Astrocyte (in vitro differentiated cells and primary cell): ENCODE measurements around the gene GAMT. TPM values are rescaled to one million over a fixed set of nuclear protein-coding genes. Genes with fewer than 3 reads are reported as not detected.
A peak's percentile ranks its signal among the peaks of the same experiment; 100 is the strongest.

Source experiments
- DNase-seq: peaks from one replicate; pipeline ENCODE4 v3.0.0-alpha.2; 2010; ENCODE audit warnings: low read depth
- FAIRE-seq: peaks from 2 replicates; lab custom pipeline; 2011; peaks lifted over from hg19 to GRCh38; lab: Jason Lieb, UNC
- H2AFZ ChIP-seq: 2 replicates; pipeline ENCODE4 v1.6.0; 2012; ENCODE audit warnings: low read depth, low read length, inconsistent platforms
- H3K27ac ChIP-seq: 2 replicates; pipeline ENCODE4 v1.5.1; 2011; ENCODE audit warnings: low read depth, low read length, inconsistent platforms
- H3K27me3 ChIP-seq: 2 replicates; pipeline ENCODE4 v1.6.0; 2011; ENCODE audit warnings: low read length, inconsistent platforms; ENCODE audit not compliant: insufficient read depth
- H3K36me3 ChIP-seq: 2 replicates; pipeline ENCODE4 v1.5.1; 2011; ENCODE audit warnings: low read length, inconsistent platforms; ENCODE audit not compliant: insufficient read depth
- H3K4me1 ChIP-seq: 2 replicates; pipeline ENCODE4 v1.5.1; 2011; ENCODE audit warnings: low read length, inconsistent platforms; ENCODE audit not compliant: insufficient read depth
- H3K4me2 ChIP-seq: 2 replicates; pipeline ENCODE4 v1.6.0; 2012; ENCODE audit warnings: low read length, inconsistent platforms
- H3K4me3 ChIP-seq: 2 replicates; pipeline ENCODE4 v1.5.1; 2011; ENCODE audit warnings: low read depth, mild to moderate bottlenecking, low read length, inconsistent platforms; ENCODE audit not compliant: insufficient read depth
- H3K79me2 ChIP-seq: 2 replicates; pipeline ENCODE4 v1.6.0; 2012; ENCODE audit warnings: mild to moderate bottlenecking, low read length, inconsistent platforms; ENCODE audit not compliant: insufficient read depth
- H3K9ac ChIP-seq: 2 replicates; pipeline ENCODE4 v1.6.0; 2012; ENCODE audit warnings: mild to moderate bottlenecking, low read length, inconsistent platforms
- H3K9me3 ChIP-seq: 2 replicates; pipeline ENCODE4 v1.5.1; 2012; ENCODE audit warnings: low read depth, mild to moderate bottlenecking, low read length, inconsistent platforms; ENCODE audit not compliant: insufficient read depth
- H4K20me1 ChIP-seq: 2 replicates; pipeline ENCODE4 v1.6.0; 2012; ENCODE audit warnings: low read length, inconsistent platforms; ENCODE audit not compliant: insufficient read depth
- H3K27ac Mint-ChIP-seq: one replicate; pipeline ENCODE4 v1.8.0; 2021; ENCODE audit warnings: mild to moderate bottlenecking, mixed read lengths; ENCODE audit not compliant: unreplicated experiment
- H3K27me3 Mint-ChIP-seq: one replicate; pipeline ENCODE4 v1.8.0; 2021; ENCODE audit warnings: low read depth, mixed read lengths; ENCODE audit not compliant: unreplicated experiment
- H3K36me3 Mint-ChIP-seq: one replicate; pipeline ENCODE4 v1.8.0; 2021; ENCODE audit warnings: low read depth, mixed read lengths; ENCODE audit not compliant: unreplicated experiment
- H3K4me1 Mint-ChIP-seq: one replicate; pipeline ENCODE4 v1.8.0; 2021; ENCODE audit warnings: low read depth, mixed read lengths; ENCODE audit not compliant: unreplicated experiment
- H3K4me3 Mint-ChIP-seq: one replicate; pipeline ENCODE4 v1.8.0; 2021; ENCODE audit warnings: mild to moderate bottlenecking, moderate library complexity, mixed read lengths; ENCODE audit not compliant: unreplicated experiment
- H3K9me3 Mint-ChIP-seq: one replicate; pipeline ENCODE4 v1.8.0; 2021; ENCODE audit warnings: mild to moderate bottlenecking, mixed read lengths; ENCODE audit not compliant: unreplicated experiment
- EZH2 ChIP-seq: IDR thresholded peaks from 2 replicates; pipeline ENCODE4 v1.6.1; 2012; ENCODE audit warnings: mild to moderate bottlenecking, low read length, inconsistent platforms; ENCODE audit not compliant: insufficient read depth
- total RNA-seq: library from RNA; stranded (reverse); gene quantifications from 2 replicates; pipeline ENCODE4 v1.2.1, GENCODE V29; 2021
- TF ChIP-seq, protein P1 (sequence below): IDR thresholded peaks from 2 replicates; pipeline ENCODE4 v1.5.1; 2011; ENCODE audit warnings: low read depth, mild to moderate bottlenecking, inconsistent platforms, low read length, moderate library complexity; ENCODE audit not compliant: insufficient read depth

GAMT gene
- total RNA-seq, 1 donor from 2014 or later: 35.9 TPM

DNA sequence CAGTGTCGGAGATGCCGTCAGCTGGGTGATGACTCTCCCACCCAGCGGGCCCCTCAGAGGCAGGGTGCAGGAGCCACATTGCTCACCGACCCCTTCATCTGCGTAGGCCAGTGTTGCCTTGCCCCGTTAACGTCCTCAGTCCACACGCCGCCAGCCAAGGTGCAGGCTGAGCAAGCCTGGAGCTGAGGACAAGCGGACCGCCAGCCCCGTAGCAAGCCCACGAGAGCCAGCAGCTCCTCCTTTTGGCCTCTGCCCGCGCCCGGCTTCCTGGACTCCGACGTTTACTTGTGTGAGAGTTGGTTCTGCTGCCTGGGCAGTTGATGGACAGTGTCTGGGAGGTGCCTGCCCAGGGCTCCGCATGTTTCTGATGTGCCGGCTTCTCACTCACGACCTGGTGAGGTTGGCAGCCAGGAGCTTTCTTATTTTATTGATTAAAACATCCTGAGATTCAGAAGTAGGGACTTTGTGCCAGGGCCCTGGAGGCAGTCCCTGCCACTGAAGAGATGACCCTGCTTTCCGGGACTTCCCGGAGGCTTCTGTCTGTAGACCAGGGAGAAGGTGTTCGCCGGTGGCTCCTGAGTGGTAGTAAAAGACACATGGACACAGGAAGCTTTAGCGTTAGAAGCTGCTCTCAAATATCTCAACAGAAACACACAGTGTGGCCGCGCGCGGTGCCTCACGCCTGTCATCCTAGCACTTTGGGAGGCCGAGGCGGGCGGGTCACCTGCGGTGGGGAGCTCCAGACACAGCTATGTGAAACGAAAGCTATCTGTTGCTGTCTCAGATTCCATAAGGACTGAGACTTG, 11.9 kb upstream of the GAMT start:
- Histone ChIP-seq H3K27ac (no peak overlapping the region), H3K4me3 (no peak overlapping the region), H3K9me3 (no peaks in the 10 kb centered on the region), H3K36me3 (peaks cover 8% of the 10 kb centered on the region), H3K79me2 (peaks cover 100% of the 10 kb centered on the region), H2AFZ (no peak overlapping the region), H4K20me1 (peaks cover 94% of the 10 kb centered on the region), H3K4me1 (peaks cover 78% of the 10 kb centered on the region), H3K27me3 (no peaks in the 10 kb centered on the region), H3K4me2 (no peak overlapping the region), H3K9ac (no peak overlapping the region)
- H3K36me3 Mint-ChIP-seq: peaks cover 7% of the 10 kb centered on the region
- no peak for TF ChIP-seq EZH2
- TF ChIP-seq, protein P1, sequence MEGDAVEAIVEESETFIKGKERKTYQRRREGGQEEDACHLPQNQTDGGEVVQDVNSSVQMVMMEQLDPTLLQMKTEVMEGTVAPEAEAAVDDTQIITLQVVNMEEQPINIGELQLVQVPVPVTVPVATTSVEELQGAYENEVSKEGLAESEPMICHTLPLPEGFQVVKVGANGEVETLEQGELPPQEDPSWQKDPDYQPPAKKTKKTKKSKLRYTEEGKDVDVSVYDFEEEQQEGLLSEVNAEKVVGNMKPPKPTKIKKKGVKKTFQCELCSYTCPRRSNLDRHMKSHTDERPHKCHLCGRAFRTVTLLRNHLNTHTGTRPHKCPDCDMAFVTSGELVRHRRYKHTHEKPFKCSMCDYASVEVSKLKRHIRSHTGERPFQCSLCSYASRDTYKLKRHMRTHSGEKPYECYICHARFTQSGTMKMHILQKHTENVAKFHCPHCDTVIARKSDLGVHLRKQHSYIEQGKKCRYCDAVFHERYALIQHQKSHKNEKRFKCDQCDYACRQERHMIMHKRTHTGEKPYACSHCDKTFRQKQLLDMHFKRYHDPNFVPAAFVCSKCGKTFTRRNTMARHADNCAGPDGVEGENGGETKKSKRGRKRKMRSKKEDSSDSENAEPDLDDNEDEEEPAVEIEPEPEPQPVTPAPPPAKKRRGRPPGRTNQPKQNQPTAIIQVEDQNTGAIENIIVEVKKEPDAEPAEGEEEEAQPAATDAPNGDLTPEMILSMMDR: no peak
- H3K4me3 Mint-ChIP-seq: no peak overlapping the region
- DNase-seq: no peak
- no peak for FAIRE-seq
- no peaks in the 10 kb centered on the region for H3K9me3 Mint-ChIP-seq
- H3K4me1 Mint-ChIP-seq: peaks cover 60% of the 10 kb centered on the region
- no peak overlapping the region for H3K27ac Mint-ChIP-seq
- no peaks in the 10 kb centered on the region for H3K27me3 Mint-ChIP-seq

DNA sequence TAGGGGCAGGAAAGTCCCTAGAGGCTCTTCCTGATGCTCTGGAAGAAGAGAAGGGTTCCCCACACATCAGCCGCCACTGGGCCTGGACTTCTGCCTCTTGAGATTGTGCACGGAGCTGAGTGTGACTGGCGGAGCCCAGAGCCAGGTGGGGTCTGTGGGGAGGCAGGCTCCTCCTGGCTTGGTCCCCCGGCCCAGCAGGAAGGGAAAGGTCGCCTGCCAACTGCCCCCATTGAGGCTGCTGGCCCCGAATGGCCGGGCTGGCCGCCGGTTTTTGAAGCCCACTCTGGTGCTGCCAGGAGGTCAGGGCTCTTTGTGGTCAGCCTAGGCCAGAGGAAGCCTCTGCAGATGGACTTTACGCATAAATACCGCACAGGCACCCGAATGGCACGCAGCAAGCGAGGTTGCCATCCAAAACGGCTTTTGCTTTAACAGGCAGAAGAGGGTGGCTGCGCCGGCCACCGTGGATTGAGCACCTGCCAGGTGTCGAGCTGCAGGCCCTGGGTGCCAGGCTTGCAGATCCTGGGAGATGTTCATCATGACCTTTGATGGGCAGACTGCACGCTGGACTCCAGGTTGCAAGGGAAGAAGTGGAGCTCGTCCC, 11.1 kb upstream of the GAMT start:
- Histone ChIP-seq H3K79me2 (peaks cover 98% of the 10 kb centered on the region), H3K4me2 (peak overlapping the region; percentile 96), H3K4me1 (peaks cover 70% of the 10 kb centered on the region), H4K20me1 (peaks cover 87% of the 10 kb centered on the region), H3K27me3 (no peaks in the 10 kb centered on the region), H3K36me3 (peaks cover 7% of the 10 kb centered on the region), H2AFZ (no peak overlapping the region), H3K9me3 (no peaks in the 10 kb centered on the region), H3K9ac (peak overlapping the region; percentile 93), H3K27ac (no peak overlapping the region), H3K4me3 (no peak overlapping the region)
- H3K36me3 Mint-ChIP-seq: peaks cover 7% of the 10 kb centered on the region
- no peaks in the 10 kb centered on the region for H3K27me3 Mint-ChIP-seq
- TF ChIP-seq EZH2: no peak
- TF ChIP-seq, protein P1: no peak
- DNase-seq: no peak
- H3K9me3 Mint-ChIP-seq: no peaks in the 10 kb centered on the region
- H3K4me3 Mint-ChIP-seq: no peak overlapping the region
- FAIRE-seq: no peak
- no peak overlapping the region for H3K27ac Mint-ChIP-seq
- peaks cover 56% of the 10 kb centered on the region for H3K4me1 Mint-ChIP-seq
